OCI-M1 (cell line): ENCODE measurements around the gene SLC35B1.
"Not testable (repeated sequence)": the region's sequence is repeated elsewhere in the genome, so short reads cannot be mapped to it uniquely, and the experiment has no call there.

Experiments used
- DNase-seq: peaks from one replicate; lab custom pipeline; 2025; lab: John Stamatoyannopoulos, UW

Gene SLC35B1

GRCh38 chr17:49699966-49700575 is 7.7 kb downstream of the SLC35B1 start:
- DNase-seq, result no peak

- DNase-seq, result no peak
Measured at GRCh38 chr17:49698005-49698404, 9.8 kb downstream of the SLC35B1 start.

GRCh38 chr17:49696233-49696761 is 11.5 kb downstream of the SLC35B1 start:
- DNase-seq, result peak; percentile 34

- no peak for DNase-seq
Measured at GRCh38 chr17:49695698-49696232, 12.0 kb downstream of the SLC35B1 start.

GRCh38 chr17:49694847-49695697 is 12.7 kb downstream of the SLC35B1 start:
- peak; percentile 68 for DNase-seq

- no peak for DNase-seq
Measured at GRCh38 chr17:49692751-49693150, 15.0 kb downstream of the SLC35B1 start.

- no peak for DNase-seq
Measured at GRCh38 chr17:49691677-49692191, 16.0 kb downstream of the SLC35B1 start.

- DNase-seq, result no peak
Measured at GRCh38 chr17:49691086-49691676, 16.6 kb downstream of the SLC35B1 start.

GRCh38 chr17:49690256-49690655 is 17.5 kb downstream of the SLC35B1 start:
- no peak for DNase-seq

- no peak for DNase-seq
Measured at GRCh38 chr17:49688848-49689247, 18.9 kb downstream of the SLC35B1 start.

- DNase-seq, result no peak
Measured at GRCh38 chr17:49687878-49688491, 19.8 kb downstream of the SLC35B1 start.

- no peak for DNase-seq
Measured at GRCh38 chr17:49681106-49681979, 26.4 kb downstream of the SLC35B1 start.

GRCh38 chr17:49680314-49680713 is 27.4 kb downstream of the SLC35B1 start:
- DNase-seq, result no peak

- DNase-seq, result peak; percentile 99
Measured at GRCh38 chr17:49677933-49678847, 29.6 kb downstream of the SLC35B1 start, which contains the start of gene SPOP. Gene SPOP, minus strand, starts transcription at chr17:49678097. Its CDS starts 55,287 bp downstream, at chr17:49622810.

- DNase-seq, result peak; percentile 96
Measured at GRCh38 chr17:49677134-49677932, 30.4 kb downstream of the SLC35B1 start.

- peak; percentile 89 for DNase-seq
Measured at GRCh38 chr17:49676276-49676868, 31.4 kb downstream of the SLC35B1 start.

GRCh38 chr17:49674507-49674906 is 33.3 kb downstream of the SLC35B1 start:
- no peak for DNase-seq

GRCh38 chr17:49673679-49674078 is 34.1 kb downstream of the SLC35B1 start:
- not testable (repeated sequence) for DNase-seq
